Esophagus squamous epithelium (tissue), 5 donors: ENCODE measurements around the gene ZFYVE26. TPM values are rescaled to one million over a fixed set of nuclear protein-coding genes. Genes with fewer than 3 reads are reported as not detected.

Experiments used
- DNase-seq: peaks from one replicate; lab custom pipeline; 2025; lab: John Stamatoyannopoulos, UW
- H3K27ac ChIP-seq, 4 donors: fragments of 200-600 bp; sonication (generic); one replicate each; pipeline ENCODE4 v1.5.1; 2016 to 2019; ENCODE audit warnings: mild to moderate bottlenecking in 1 of 4
- H3K27me3 ChIP-seq, 4 donors: fragments of 200-600 bp; sonication (generic); 1 replicate in 3 of 4; 2 replicates in 1 of 4; pipeline versions ENCODE4 v1.5.1 to v1.6.0; 2017 to 2021; ENCODE audit warnings: antibody characterized with exemption in 1 of 4
- H3K36me3 ChIP-seq, 3 donors: fragments of 200-600 bp; sonication (generic); one replicate each; pipeline ENCODE4 v1.5.1; 2016 to 2019
- H3K4me1 ChIP-seq, 3 donors: fragments of 200-600 bp; sonication (generic); one replicate each; pipeline ENCODE4 v1.5.1; 2017 to 2019
- H3K4me3 ChIP-seq, 4 donors: fragments of 200-600 bp; sonication (generic); 1 replicate in 3 of 4; 2 replicates in 1 of 4; pipeline ENCODE4 v1.5.1; 2016 to 2019; ENCODE audit warnings: mild to moderate bottlenecking in 2 of 4, moderate library complexity in 1 of 4
- H3K9me3 ChIP-seq, 3 donors: fragments of 200-600 bp; sonication (generic); one replicate each; pipeline ENCODE4 v1.5.1; 2016 to 2019
- POLR2A ChIP-seq, 4 donors: fragments of 450-650 bp; IDR thresholded peaks; one replicate each; pipeline ENCODE4 v1.6.1; 2017; ENCODE audit warnings: antibody characterized with exemption in 4 of 4, mild to moderate bottlenecking in 4 of 4, moderate library complexity in 3 of 4
- WGBS, 2 donors: methylation state at CpG; one replicate each; pipeline ENCODE4 v1.1.5; 2018; 5-methylcytosine and 5-hydroxymethylcytosine counted together
- intact Hi-C: fragments of 100-400 bp; cut with DNase I; formaldehyde crosslinking; loops from one replicate; pipeline ENCODE4 v1.15.0; 2022
- total RNA-seq, 4 donors: library from RNA; depleted of rRNA; stranded (reverse); fragments of >200 nt; gene quantifications; one replicate each; pipeline ENCODE4 v1.1.0, GENCODE V29; 2016
- TF ChIP-seq, protein P1 (sequence below), 6 experiments: fragments of 450-650 bp in 4 of 6; fragments of 200-600 bp in 2 of 6; sonication (generic) in 2 of 6; IDR thresholded peaks; one replicate each; pipeline ENCODE4 v1.5.1; 2016 to 2019; ENCODE audit warnings: antibody characterized with exemption in 6 of 6, mild to moderate bottlenecking in 4 of 6, moderate library complexity in 4 of 6
- donor health status: DM: yes; HTN: yes; CAD: no.

ZFYVE26 gene
- total RNA-seq, 4 donors from 2014 or later: 11.8 to 22.3 (median 16.6) TPM

- Histone ChIP-seq H3K36me3 (peaks cover 17 to 98% (median 29%) of the 10 kb centered on the region in 3 donors), H3K27ac (peak overlapping the region; percentile 36 to 73 (median 62)), H3K27me3 (no peaks in the 10 kb centered on the region), H3K4me3 (no peak overlapping the region), H3K9me3 (no peaks in the 10 kb centered on the region), H3K4me1 (peaks cover 0 to 41% (median 0%) of the 10 kb centered on the region in 3 donors)
- 66 to 70% methylated on average over 5 of the region's 5 CpGs for WGBS, 2 donors
- TF ChIP-seq POLR2A (IDR thresholded peaks at IDR 0.05): no peak
- TF ChIP-seq, protein P1, sequence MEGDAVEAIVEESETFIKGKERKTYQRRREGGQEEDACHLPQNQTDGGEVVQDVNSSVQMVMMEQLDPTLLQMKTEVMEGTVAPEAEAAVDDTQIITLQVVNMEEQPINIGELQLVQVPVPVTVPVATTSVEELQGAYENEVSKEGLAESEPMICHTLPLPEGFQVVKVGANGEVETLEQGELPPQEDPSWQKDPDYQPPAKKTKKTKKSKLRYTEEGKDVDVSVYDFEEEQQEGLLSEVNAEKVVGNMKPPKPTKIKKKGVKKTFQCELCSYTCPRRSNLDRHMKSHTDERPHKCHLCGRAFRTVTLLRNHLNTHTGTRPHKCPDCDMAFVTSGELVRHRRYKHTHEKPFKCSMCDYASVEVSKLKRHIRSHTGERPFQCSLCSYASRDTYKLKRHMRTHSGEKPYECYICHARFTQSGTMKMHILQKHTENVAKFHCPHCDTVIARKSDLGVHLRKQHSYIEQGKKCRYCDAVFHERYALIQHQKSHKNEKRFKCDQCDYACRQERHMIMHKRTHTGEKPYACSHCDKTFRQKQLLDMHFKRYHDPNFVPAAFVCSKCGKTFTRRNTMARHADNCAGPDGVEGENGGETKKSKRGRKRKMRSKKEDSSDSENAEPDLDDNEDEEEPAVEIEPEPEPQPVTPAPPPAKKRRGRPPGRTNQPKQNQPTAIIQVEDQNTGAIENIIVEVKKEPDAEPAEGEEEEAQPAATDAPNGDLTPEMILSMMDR (IDR thresholded peaks at IDR 0.05): no peak
- DNase-seq: no peak
- intact Hi-C loops: no loop called here
Measured at GRCh38 chr14:67765192-67765834, 51.1 kb downstream of the ZFYVE26 start.

- H3K27ac ChIP-seq: peak overlapping the region in 3 of 4 donors; percentile 67 to 73 (median 70)
- 80 to 83% methylated on average over 4 of the region's 4 CpGs for WGBS, 2 donors
- intact Hi-C loops: no loop called here
- TF ChIP-seq POLR2A (IDR thresholded peaks at IDR 0.05): no peak
- TF ChIP-seq, protein P1 (IDR thresholded peaks at IDR 0.05): no peak
- H3K27me3 ChIP-seq: no peaks in the 10 kb centered on the region
- DNase-seq: no peak
- no peaks in the 10 kb centered on the region for H3K9me3 ChIP-seq
- peaks cover 18 to 99% (median 23%) of the 10 kb centered on the region in 3 donors for H3K36me3 ChIP-seq
- H3K4me3 ChIP-seq: no peak overlapping the region
- peaks cover 0 to 41% (median 0%) of the 10 kb centered on the region in 3 donors for H3K4me1 ChIP-seq
Measured at GRCh38 chr14:67764496-67764895, 51.9 kb downstream of the ZFYVE26 start.

GRCh38 chr14:67763158-67763822, 53.1 kb downstream of the ZFYVE26 start:
- no peaks in the 10 kb centered on the region for H3K27me3 ChIP-seq
- WGBS, 2 donors: 59 to 70% methylated on average over 4 of the region's 4 CpGs
- no peak overlapping the region for H3K4me3 ChIP-seq
- intact Hi-C loops: no loop called here
- DNase-seq: no peak
- H3K27ac ChIP-seq: peak overlapping the region in 3 of 4 donors; percentile 67 to 73 (median 70)
- H3K4me1 ChIP-seq: peaks cover 0 to 41% (median 0%) of the 10 kb centered on the region in 3 donors
- H3K36me3 ChIP-seq: peaks cover 17 to 91% (median 18%) of the 10 kb centered on the region in 3 donors
- TF ChIP-seq, protein P1 (IDR thresholded peaks at IDR 0.05): no peak
- no peak for TF ChIP-seq POLR2A (IDR thresholded peaks at IDR 0.05)
- no peaks in the 10 kb centered on the region for H3K9me3 ChIP-seq

DNA sequence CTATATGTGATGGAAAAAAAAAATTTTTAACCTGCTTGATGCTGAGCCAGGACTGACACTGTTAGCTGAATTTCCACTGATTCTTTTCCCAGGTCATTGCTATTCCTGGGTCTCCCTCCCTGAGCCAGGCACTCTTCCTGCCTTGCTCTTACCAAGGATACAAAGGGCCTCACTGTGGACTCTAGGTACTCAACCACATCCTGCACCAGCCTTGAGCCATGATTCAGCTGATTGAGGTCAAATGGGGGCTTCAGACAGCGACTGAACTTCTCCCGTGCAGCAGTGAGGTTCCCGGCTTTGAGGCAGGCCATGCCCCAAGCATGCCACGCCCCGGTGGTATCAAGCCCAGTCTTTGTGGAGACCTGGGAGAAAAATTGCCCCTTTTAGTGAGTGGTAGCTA, 54.3 kb downstream of the ZFYVE26 start:
- TF ChIP-seq, protein P1 (IDR thresholded peaks at IDR 0.05): no peak
- no peak for TF ChIP-seq POLR2A (IDR thresholded peaks at IDR 0.05)
- WGBS, 2 donors: 80 to 90% methylated on average over 2 to 4 of the region's 5 CpGs
- H3K36me3 ChIP-seq: peaks cover 11 to 87% (median 18%) of the 10 kb centered on the region in 3 donors
- no peak overlapping the region for H3K4me3 ChIP-seq
- intact Hi-C loops: no loop called here
- H3K9me3 ChIP-seq: no peaks in the 10 kb centered on the region
- no peaks in the 10 kb centered on the region for H3K27me3 ChIP-seq
- no peak for DNase-seq
- H3K4me1 ChIP-seq: peaks cover 0 to 41% (median 0%) of the 10 kb centered on the region in 3 donors
- no peak overlapping the region for H3K27ac ChIP-seq

DNA sequence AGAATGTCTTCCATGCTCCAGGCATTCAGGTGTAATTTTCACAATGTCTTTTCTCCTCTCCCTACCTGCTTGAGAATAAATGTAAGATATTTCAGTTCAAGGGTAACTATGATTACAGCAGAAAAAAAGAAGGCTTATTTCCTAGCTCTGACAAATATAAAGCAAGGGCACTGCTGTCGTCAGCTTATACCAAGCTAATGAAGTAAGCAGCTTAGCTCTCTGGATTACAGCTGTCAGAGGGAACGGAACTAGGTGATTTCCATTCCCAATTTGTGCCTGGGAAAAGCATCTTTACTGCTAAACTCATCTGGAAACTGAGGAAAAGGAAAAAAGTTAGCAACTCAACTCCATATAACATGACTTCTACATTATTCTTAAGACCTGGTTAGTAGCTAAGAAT, 56.5 kb downstream of the ZFYVE26 start:
- no peak for DNase-seq
- intact Hi-C loops: no loop called here
- Histone ChIP-seq H3K36me3 (peaks cover 11 to 83% (median 23%) of the 10 kb centered on the region in 3 donors), H3K9me3 (no peaks in the 10 kb centered on the region), H3K4me1 (peaks cover 0 to 27% (median 0%) of the 10 kb centered on the region in 3 donors), H3K4me3 (no peak overlapping the region), H3K27me3 (no peaks in the 10 kb centered on the region), H3K27ac (no peak overlapping the region)
- 76 to 84% methylated on average over 2 of the region's 2 CpGs for WGBS, 2 donors
- TF ChIP-seq, protein P1 (IDR thresholded peaks at IDR 0.05): no peak
- TF ChIP-seq POLR2A (IDR thresholded peaks at IDR 0.05): no peak
